GM18517 (cell line): ENCODE data around the gene WDR27.
"Not testable (repeated sequence)": the region's sequence is repeated elsewhere in the genome, so short reads cannot be mapped to it uniquely, and the experiment has no call there.

ENCODE experiments used
- ATAC-seq: cut with Tn5 transposase; IDR thresholded peaks from one replicate; pipeline ENCODE4 v1.9.1; 2021; ENCODE audit warnings: mild to moderate bottlenecking, moderate library complexity; ENCODE audit not compliant: unreplicated experiment

WDR27 gene

DNA sequence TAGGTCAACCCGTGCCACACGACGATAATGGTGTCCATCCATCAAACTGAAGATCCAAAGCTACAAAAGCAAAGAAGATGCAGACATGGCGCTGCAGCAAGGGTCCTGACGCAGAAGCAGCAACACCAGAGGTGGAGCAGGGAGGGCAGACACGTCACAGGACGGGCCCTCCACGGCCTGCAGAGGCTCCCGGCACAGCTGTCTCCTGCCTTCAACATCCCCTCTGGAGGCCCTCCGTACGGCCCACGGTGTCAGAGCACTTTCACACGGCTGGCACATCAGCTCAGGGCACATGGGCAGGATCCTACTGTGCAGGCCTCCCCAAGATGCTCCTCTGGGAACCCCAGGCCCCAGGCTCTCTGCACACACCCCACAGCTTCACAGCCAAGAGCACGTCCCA lies 37.6 kb downstream of the WDR27 start:
- ATAC-seq = no peak

DNA sequence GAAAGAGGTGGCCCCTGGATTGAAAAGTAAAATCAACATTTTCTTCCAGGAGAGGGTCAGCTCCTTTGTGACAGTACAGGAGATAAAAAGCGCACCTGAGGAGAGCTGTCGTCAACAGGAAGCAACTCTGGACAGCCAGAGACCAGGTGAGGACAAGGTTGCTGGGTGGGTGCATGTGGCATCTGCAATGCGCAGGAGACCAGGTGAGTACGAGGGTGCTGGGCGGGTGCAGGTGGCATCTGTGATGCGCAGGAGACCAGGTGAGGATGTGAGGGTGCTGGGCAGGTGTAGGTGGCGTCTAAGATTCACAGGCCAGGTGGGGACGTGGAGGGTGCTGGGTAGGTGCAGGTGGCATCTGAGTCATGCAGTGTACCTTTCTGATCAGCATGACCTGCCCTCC lies 38.4 kb downstream of the WDR27 start:
- no peak for ATAC-seq

- ATAC-seq = no peak
These were observed 40.5 kb downstream of the WDR27 start for GRCh38 chr6:169661391-169661756.

DNA sequence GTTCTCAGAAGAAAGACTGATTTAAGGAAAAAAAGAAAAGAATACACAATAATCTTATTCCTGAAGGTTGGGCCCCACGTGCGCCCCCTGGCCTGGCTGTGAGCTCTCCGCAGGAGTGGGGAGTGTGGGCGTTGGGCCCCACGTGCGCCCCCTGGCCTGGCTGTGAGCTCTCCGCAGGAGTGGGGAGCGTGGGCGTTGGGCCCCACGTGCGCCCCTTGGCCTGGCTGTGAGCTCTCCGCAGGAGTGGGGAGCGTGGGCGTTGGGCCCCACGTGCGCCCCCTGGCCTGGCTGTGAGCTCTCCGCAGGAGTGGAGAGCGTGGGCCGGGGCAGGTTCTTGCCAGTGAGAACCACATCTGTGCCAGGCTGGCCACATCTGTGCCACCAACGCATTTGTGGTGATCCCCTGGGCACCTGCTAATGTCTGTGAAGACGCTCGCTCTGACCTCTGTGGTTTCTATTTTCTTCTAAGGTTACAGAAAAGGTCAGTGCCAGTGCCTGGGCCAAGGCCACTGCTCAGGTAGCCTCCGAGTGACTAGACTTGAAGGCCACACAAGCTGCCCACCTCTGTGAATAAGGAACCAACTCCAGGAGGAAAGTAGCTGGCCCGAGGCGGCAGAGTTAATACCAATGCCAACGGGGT lies 41.0 kb downstream of the WDR27 start:
- ATAC-seq = no peak

- ATAC-seq = no peak
These were observed 41.8 kb downstream of the WDR27 start for GRCh38 chr6:169659820-169660610.

- no peak for ATAC-seq
These were observed 44.6 kb downstream of the WDR27 start for GRCh38 chr6:169657284-169657610.

DNA sequence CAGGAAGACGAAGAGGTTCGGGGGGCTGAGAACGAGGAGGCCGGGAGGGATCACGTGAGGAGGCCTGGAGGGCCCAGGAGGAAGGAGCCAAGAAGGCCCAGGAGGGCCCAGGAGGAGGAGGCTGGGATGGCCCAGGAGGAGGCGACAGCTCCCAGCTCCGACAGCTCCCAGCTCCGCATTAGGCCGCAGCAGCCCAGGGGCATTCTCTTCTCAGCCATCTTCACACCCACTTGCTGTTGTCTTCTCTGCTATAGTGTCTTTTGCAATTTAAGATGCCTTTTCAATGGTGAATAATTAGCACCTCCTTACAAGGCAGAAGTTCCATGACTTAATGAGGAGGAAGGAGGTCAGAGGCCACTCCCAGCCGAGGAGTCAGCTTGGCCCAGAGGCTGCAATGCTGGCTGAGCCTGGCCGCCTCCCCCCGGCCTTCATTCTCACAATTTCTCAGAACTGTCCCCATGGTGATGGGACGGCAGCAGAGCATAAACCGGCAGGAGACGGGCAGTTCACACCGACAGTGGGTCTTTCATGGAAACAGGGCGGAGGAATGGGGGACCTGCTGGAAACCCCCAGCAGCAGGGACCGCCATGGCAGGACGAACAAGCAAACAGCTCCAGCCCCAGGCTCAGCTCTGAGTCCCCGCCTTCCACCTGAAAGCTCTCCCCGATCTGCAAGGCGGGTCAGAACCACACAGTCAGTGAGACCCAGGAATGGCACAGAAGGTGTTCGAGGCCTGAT lies 45.1 kb downstream of the WDR27 start:
- ATAC-seq = no peak

- no peak for ATAC-seq
These were observed 47.0 kb downstream of the WDR27 start for GRCh38 chr6:169654598-169655391.

GRCh38 chr6:169653691-169654090 lies 48.1 kb downstream of the WDR27 start:
- ATAC-seq = no peak

GRCh38 chr6:169652896-169653295 lies 48.9 kb downstream of the WDR27 start:
- ATAC-seq = no peak

DNA sequence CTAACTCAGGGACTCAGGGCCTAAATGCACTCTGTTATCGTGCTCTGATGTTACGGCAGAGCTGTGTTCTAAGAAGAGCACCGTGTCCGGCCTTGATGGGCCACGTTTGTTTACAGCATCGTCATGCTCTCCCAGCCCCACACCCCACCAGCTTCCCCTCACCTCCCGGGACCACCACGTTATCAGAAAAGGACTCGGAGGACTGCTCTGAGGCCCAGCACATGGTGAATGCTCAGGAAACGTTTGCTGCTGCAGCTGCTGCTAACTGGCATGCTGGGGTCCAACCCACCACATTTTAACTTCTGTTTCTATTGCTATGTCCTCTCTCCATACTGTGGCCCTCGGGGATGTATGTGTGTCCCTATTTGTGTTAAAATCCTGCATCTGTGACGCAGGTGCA lies 50.3 kb downstream of the WDR27 start:
- no peak for ATAC-seq

DNA sequence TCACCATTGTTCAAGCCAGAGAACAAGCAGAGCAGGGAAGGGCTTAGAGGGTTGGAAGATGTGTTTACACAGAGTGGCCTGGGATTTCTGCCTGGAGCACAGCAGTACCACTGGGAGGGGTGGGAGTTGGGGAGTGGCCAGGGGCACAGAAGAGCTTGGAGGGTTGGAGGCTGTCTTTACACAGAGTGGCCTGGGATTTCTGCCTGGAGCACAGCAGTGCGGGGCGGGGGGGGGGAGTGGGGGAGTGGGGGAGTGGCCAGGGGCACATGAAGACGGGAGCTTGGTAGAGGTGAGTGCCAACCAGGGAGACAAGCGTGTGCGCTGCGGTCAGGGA lies 50.9 kb downstream of the WDR27 start:
- ATAC-seq = no peak

GRCh38 chr6:169650241-169650958 lies 51.4 kb downstream of the WDR27 start:
- no peak for ATAC-seq

DNA sequence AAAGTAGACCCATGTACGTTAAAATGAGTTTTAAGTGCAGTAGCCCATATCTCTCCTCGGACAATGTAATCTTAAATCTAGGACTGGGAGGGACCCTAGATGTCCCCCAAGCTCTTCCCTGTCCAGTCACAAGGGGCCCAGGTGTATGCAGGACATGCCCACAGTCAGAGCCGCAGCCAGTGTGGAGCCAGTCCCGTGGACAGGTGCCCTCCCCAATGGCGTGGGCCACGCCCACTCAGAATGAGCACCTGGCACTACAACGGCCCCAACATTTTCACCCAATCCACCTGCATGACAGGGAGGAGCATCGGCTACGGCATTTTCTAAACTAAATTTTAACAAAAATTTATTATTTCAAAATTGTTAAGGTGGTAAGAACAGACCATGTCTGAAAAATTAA lies 53.2 kb downstream of the WDR27 start:
- no peak for ATAC-seq

DNA sequence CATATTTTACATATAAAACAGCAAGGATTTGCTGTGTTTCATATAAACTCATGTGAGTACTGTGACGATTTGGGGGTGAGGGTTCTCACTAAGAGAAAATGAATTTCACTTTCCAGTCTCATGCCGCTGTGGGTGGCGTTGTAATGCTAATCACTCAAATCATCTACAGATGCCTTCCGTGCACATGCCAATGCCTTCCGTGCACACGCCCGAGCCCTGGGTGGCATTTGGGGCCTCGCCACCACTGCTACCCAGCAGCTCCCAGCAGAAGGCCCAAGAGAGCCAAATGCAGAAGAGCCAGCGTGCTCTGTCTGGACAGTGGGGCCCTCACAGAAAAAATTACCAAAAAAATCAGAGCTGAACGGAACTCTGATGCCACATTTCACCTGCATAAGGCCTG lies 53.7 kb downstream of the WDR27 start:
- no peak for ATAC-seq

GRCh38 chr6:169647637-169648036 lies 54.2 kb downstream of the WDR27 start:
- ATAC-seq = no peak

DNA sequence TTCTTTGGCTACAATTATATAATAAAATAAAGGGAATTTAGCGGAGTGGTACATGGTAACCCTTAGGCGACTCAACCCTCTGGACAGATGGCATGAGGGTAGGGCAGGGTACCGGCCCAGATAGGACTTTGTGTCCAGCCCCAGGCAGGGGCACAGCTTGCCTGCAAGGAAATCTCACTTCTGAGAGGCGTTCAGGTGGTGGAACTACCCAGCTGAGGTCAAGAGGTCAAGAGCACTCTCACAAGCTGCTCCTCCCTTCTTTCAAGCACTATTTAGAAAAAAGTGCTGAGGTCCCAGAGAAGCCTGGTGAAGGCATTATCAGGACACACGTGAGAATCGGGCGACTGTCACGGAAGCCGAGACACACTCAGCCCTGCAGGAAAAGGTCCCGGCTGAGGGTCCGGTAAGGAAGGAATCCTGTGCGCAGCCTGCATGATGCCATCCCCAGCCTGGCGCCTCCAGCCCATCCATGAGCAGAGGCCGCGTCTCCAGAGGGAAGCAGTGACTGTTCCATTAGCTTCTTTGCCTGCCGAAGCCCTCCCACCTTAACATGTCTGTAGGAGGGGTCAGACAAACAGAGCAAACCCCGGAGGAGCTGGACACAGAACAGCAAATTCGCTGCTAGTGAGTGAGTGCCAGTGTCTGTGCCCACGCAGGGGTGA lies 54.8 kb downstream of the WDR27 start:
- no peak for ATAC-seq

- not testable (repeated sequence) for ATAC-seq
These were observed 56.4 kb downstream of the WDR27 start for GRCh38 chr6:169645459-169645858.

DNA sequence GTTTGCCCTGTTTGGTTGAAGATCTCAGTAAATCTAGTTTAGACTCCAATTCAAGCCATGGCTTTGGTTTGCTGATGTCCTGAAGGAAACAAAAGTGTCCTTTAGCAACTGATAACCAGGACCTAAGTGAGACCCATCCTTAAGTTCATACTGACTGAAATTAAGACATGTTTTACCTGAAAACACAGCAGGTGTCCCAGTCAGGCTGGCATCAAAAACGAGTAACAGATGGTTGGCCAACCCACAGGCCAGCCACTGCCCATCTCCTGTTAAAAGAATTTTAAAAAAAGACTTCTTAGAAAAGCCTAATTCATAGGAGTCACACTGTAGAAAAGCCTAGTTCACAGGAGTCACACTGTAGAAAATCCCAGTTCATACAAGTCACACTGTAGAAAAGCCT lies 58.3 kb downstream of the WDR27 start:
- ATAC-seq = no peak

DNA sequence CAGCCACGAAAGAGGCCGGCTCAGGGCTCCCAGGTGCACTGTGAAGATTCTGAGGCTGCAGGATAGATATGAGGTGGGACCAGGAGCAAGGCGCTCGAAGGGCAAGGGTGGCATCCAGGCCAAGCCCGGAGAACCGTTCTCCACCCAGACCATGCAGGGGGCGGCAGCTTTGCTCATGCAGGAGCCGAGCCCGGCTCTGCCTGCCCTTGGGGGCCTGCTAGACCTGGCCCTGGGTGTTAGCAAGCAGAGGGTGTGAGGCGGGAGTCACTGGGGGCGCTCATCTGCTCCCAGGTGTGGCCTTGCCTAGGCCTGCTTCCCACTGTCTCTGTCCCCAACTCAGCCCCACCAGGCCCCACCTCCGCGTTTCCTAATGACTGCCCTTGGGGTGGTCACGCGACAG lies 59.4 kb downstream of the WDR27 start:
- ATAC-seq = no peak
